Muscle of back (tissue), 11 donors: ENCODE results near the gene RAD9B. TPM values are rescaled to one million over a fixed set of nuclear protein-coding genes. Genes with fewer than 3 reads are reported as not detected.
"Not testable (repeated sequence)": the region's sequence is repeated elsewhere in the genome, so short reads cannot be mapped to it uniquely, and the experiment has no call there.

Experiments
- DNase-seq, 3 donors: peaks; one replicate each; pipeline versions ENCODE4 v3.0.0 to v3.0.0-alpha.2; 2013
- polyA plus RNA-seq, 10 donors: library from polyadenylated mRNA; unstranded; fragments of 120-200 nt; gene quantifications; one replicate each; pipeline ENCODE4 v1.2.1, GENCODE V29; 2013; ENCODE audit not compliant: insufficient read length in 10 of 10

RAD9B gene
- polyA plus RNA-seq, 10 donors = 2.0 to 6.3 (median 3.3) TPM

DNA sequence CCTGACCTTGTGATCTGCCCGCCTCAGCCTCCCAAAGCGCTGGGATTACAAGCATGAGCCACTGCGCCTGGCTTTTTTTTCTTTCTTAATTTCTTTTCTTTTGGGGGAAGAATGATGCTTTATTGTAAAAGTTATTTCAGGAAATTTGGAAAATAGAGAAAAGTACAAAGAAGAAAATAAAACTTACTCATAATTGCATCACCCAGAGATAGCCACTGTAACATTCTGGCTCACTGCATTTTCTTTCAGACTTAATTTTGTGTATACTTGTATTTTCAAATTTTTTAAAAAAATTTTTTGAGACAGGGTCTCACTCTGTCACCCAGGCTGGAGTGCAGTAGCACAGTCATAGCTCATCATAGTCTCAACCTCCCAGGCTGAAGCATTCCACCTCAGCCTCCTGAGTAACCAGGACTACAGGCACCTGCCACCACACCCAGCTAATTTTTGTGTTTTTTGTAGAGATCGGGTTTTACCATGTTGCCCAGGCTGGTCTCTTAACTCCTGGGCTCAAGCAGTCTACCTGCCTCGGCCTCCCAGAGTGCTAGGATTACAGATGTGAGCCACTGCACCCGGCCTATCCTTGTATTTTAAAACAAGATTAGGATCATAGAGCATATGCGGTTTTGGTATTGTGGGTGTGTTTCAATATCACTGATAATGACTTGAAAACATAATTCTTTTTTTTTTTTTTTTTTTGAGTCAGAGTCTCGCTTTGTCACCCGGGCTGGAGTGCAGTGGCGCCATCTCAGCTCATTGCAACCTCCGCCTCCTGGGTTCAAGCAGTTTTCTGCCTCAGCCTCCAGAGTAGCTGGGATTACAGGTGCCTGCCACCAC, 19.0 kb downstream of the RAD9B start:
- not testable (repeated sequence) for DNase-seq

DNA sequence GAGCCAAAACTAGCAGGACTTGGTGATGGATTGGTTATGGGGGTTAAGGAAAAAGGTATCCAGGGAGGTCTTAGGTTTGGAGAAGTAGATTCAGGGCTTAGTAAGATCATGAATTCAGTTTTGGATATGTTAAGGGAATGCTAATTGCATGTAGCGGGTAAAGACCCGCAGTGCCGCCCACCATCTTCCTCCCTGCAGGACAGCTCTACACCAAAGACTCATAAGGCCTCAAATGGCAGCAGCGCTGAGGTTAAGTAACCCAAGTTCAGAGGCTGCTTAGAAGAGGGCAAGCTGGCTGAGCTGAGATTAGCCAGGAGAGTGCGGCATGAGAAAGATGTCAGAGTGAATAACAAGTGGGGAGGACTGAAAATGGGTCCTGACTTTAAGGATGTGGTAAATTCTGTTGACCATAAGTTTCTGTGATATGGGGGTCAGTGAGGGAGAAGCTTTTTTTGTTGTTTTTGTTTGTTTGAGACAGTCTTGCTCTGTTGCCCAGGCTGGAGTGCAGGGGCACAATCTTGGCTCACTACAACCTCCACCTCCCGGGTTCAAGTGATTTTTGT, 26.2 kb downstream of the RAD9B start:
- no peak for DNase-seq

- no peak for DNase-seq
These were observed 28.4 kb downstream of the RAD9B start for GRCh38 chr12:110530511-110530910.

DNA sequence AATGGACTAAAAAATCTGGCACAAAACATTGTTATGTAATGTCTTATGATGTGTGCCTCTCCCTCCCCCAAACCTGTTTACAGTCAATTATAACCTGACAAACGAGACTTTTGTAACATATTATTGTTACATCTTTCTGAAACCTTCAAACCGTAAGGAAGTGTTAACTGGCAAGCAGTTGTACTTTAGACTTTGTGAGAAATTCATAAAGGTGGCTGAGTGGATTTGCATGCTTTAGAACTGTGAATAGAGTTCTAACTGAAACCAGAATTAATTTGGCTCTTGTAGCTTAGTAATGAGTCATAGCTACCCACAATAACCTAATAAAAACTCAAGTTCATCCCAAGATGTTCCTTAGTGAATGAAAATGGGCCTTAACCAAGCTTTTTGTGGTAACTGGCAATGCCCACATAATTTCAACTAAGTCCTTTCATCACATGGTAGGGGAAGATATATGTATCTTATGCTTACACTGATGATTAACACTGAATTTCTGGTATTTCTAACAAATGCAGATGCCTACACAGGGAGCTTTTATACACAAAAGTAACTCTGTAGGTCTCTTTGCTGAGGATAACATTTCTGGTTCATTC, 29.7 kb downstream of the RAD9B start:
- DNase-seq = no peak

- DNase-seq = no peak
These were observed 30.5 kb downstream of the RAD9B start for GRCh38 chr12:110532644-110533043.

DNA sequence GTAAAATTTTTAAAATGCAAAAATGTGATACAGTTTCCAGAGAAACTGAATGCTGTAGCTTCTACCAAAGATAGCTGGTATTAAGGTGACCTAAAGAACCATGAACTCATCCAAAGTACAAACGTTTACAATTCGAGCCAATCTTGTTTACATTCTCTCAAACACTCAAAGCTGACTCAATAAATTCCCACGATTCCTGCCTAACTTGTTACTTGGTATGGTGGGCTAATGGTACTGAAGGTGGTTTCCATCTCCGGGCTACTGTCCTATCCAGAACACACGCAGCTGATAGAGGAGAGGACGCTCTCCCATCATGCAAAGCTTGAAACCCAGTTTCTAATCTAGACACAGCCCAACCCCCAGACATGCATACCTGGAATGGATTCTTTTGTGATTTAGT, 31.5 kb downstream of the RAD9B start:
- no peak for DNase-seq

DNA sequence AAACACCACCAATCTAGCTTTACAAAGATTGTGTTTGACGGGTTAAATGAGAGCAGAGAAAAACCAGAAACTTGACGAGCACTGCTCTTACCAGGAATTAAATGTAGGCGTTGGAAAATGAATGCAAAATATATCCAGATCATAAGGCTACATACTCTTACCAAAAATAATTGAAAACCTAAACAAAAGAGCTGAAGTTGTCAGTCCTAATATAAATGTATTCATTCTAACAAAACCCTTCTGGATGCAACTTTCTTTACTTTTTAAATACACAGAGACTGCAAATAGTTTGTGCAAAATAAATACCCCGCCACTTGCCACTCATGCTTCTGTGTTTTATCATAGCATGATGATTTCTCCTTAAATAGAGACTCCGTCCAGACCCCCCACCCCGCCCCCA, 32.7 kb downstream of the RAD9B start:
- no peak for DNase-seq

- no peak for DNase-seq
These were observed 34.9 kb downstream of the RAD9B start for GRCh38 chr12:110536834-110537604.

GRCh38 chr12:110537605-110538409, 35.7 kb downstream of the RAD9B start:
- DNase-seq = peak in 1 of 3 donors; percentile 23

DNA sequence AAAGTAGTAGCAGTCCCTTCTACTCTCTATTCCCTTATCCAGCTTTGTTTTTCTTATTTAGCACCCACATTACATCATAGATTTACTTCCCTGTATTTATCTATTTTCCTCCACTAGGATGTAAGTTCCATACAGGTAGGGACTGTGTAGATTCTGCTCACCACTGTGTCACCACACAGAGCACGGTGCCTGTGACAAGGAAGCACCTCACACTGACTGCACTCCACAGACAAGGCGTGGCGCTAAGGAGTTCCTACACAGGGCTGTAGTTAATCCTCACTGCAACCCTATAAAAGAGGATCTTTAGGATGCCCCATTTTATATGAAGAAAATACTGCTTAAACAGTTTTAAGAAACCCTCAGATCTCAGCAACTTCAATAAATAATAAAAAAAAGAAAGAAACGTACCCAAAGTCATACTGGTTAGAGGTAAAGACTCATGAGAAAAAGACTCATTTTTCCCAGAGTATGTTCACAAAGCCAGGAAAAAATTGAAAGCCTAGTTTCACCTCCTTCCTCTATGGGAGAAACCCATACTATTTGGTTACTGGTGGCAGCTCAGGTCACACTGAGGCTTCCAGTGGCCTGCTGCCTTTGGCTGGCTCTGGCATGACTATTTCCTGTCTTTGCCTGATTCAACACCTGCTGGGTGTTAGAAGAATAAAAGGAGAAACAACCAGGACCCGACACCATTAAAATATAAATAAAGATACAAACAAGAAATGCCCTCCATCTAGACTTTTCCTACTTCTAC, 36.9 kb downstream of the RAD9B start:
- DNase-seq = no peak

DNA sequence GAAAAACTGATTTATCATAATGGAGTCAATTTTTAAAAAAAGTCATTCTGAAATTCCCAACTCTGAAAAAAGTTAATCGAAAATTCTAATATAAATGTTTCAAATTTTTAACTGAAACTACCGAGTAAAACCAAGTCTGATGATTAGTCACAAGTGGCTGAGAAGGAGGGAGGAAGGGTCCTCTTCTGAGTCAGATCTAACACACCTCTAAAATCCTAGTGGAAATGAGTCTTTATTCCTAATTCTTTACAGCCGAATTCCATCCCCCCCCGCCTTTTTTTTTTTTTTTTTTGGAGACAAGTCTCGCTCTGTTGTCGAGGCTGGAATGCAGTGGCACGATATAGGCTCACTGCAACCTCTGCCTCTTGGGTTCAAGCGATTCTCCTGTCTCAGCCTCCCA, 37.9 kb downstream of the RAD9B start:
- no peak for DNase-seq

- DNase-seq = peak; percentile 31 to 81 (median 67)
These were observed 41.3 kb downstream of the RAD9B start for GRCh38 chr12:110543252-110543959.

- no peak for DNase-seq
These were observed 41.8 kb downstream of the RAD9B start for GRCh38 chr12:110543965-110544364.

DNA sequence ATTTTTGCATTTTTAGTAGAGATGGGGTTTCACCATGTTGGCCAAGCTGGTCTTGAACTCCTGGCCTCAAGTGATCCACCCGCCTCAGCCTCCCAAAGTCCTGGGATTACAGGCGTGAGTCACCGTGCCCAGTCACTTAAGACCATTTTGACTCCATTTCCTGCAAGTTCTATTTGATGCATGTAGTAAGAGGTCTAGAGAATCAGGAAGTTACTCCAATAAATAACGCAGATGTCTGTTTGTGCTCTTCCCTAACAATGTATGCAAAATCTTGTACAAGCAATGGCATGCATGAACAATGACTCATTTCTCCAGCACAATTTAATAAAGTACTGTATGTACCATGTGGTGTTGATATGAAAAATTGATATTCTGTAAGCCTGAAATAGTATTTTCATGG, 43.1 kb downstream of the RAD9B start:
- DNase-seq = peak in 1 of 3 donors; percentile 84

DNA sequence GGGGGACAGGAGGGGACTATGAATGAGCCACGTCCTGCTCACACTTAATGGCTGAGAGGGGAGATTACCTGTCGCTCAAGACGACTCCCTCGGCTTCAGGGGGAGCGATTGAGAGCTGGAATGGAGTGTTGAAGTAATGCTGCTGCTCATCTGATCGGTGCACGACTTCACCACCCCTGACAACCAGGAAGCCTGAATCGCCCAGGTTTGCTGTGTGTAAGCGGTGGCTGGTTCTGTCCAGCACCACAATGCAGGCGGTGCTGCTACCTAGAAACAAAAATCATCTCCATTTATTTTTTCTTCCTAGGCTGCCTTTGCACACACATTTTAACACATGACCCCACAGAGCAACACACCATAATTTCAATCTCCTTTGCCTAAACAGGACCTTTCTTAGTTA, 43.7 kb downstream of the RAD9B start:
- no peak for DNase-seq

DNA sequence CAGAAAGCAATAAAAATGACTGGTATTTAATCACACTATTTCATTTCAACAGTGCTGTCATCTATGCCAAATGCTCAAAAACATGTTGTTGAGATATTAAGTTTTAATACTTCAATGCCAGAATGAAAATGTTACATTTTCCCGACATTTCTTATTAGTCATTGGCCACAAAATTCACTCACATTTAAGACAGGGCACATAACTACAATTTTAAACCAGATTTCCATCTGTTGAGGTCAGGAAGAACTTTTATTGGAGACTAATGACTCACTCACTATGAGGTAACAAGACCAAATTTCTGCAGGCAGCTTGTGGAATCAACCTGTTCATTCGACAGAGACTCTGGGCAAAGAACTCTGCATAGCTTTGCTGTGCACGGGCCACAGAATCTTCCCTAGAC, 44.2 kb downstream of the RAD9B start:
- DNase-seq = peak in 1 of 3 donors; percentile 78

GRCh38 chr12:110547090-110547489, 45.0 kb downstream of the RAD9B start:
- no peak for DNase-seq

GRCh38 chr12:110548678-110549077, 46.5 kb downstream of the RAD9B start:
- DNase-seq = no peak

GRCh38 chr12:110549716-110550115, 47.6 kb downstream of the RAD9B start:
- DNase-seq = no peak

- no peak for DNase-seq
These were observed 48.9 kb downstream of the RAD9B start for GRCh38 chr12:110550981-110551380.
